Measurements from ENCODE around the gene PRICKLE2. TPM values are rescaled to one million over a fixed set of nuclear protein-coding genes. Genes with fewer than 3 reads are reported as not detected.

The PRICKLE2 gene
- total RNA-seq, 1 experiment from 2014 or later: 3.2 TPM

GRCh38 chr3:64046996-64047594, 178.2 kb downstream of the PRICKLE2 start:
- Histone ChIP-seq H3K18ac (ENCODE audit: insufficient read length, low read depth, low read length) (no peak overlapping the region), H3K4me2 (ENCODE audit: insufficient read depth, insufficient read length, low read length) (no peak overlapping the region), H3K9me3 (ENCODE audit: control insufficient read depth, low read depth, low read length) (no peaks in the 10 kb centered on the region), H2BK15ac (ENCODE audit: low read depth, low read length) (no peak overlapping the region), H3K79me1 (ENCODE audit: insufficient read depth, low read depth, low read length, poor library complexity, severe bottlenecking) (no peaks in the 10 kb centered on the region), H3K79me2 (ENCODE audit: insufficient read depth, low read length) (no peaks in the 10 kb centered on the region), H2AFZ (ENCODE audit: low read length) (no peak overlapping the region), H3K27ac (ENCODE audit: insufficient read length, low read depth, low read length) (no peak overlapping the region), H3K56ac (ENCODE audit: insufficient read length, low read depth, low read length) (no peak overlapping the region), H3K23me2 (ENCODE audit: insufficient read length, low read depth, low read length, poor library complexity, severe bottlenecking) (no peaks in the 10 kb centered on the region), H3T11ph (ENCODE audit: low read length) (no peak overlapping the region), H2BK120ac (ENCODE audit: low read depth, low read length, poor library complexity, severe bottlenecking) (no peak overlapping the region), H2AK5ac (ENCODE audit: insufficient read length, low read length) (no peak overlapping the region), H2BK5ac (ENCODE audit: insufficient read length, low read length) (no peak overlapping the region), H3K23ac (ENCODE audit: insufficient read length, low read depth, low read length) (no peak overlapping the region), H3K9ac (ENCODE audit: extremely low read depth, insufficient read length, low read length) (no peak overlapping the region), H2BK12ac (ENCODE audit: insufficient read length, low read depth, low read length) (no peak overlapping the region), H4K8ac (replicated peaks; ENCODE audit: insufficient read length, low read depth, low read length) (no peak overlapping the region), H3K4me1 (ENCODE audit: insufficient read depth, low read length) (peaks cover 14% of the 10 kb centered on the region; the same call in 1 of the 2 replicates), H4K91ac (ENCODE audit: insufficient read length, low read depth, low read length) (no peak overlapping the region), H2BK20ac (ENCODE audit: low read depth, low read length, poor library complexity, severe bottlenecking) (no peak overlapping the region), H3K14ac (ENCODE audit: insufficient read depth, low read length) (no peak overlapping the region; the same call in 1 of the 2 replicates), H4K5ac (ENCODE audit: insufficient read length, low read depth, low read length) (no peak overlapping the region), H3K27me3 (ENCODE audit: insufficient read depth, low read length) (no peaks in the 10 kb centered on the region), H3K4ac (ENCODE audit: low read depth, low read length) (no peak overlapping the region), H4K20me1 (ENCODE audit: control insufficient read depth, insufficient read depth, insufficient read length) (no peaks in the 10 kb centered on the region)
- H3K27me3 Mint-ChIP-seq (ENCODE audit: low read depth): peaks cover 5% of the 10 kb centered on the region
- peaks cover 48 to 50% of the 10 kb centered on the region in 2 experiments for H3K4me1 Mint-ChIP-seq
- H3K9me3 Mint-ChIP-seq: no peaks in the 10 kb centered on the region; a peak in 1 of 5 replicates
- no peak overlapping the region for H3K27ac Mint-ChIP-seq
- DNase-seq: no peak
- no peaks in the 10 kb centered on the region for H3K36me3 Mint-ChIP-seq (ENCODE audit: insufficient read depth in 1 of 3, low read depth in 3 of 3)
- no peak for TF ChIP-seq CTCF (conservative IDR thresholded peaks at IDR 0.05)
- H3K4me3 Mint-ChIP-seq: no peak overlapping the region
- no CpG with 5 or more reads among the region's 6 CpGs for WGBS (ENCODE audit: extremely low coverage, insufficient read length, low lambda C conversion rate)
